ENCODE results near the gene SEC14L1.

- TF ChIP-seq ZNF639 (tag by site-specific recombination; IDR thresholded peaks at IDR 0.05): no peak
- no peak for TF ChIP-seq CTCF (tag by site-specific recombination; IDR thresholded peaks at IDR 0.05)
Measured at GRCh38 chr17:77116371-77116860, 24.4 kb upstream of the SEC14L1 start.
